IPS DF 6.9 (cell line): Measurements from ENCODE around the gene C10orf53.
A peak's percentile ranks its signal among the peaks of the same experiment; 100 is the strongest.
"Not testable (repeated sequence)": the region's sequence is repeated elsewhere in the genome, so short reads cannot be mapped to it uniquely, and the experiment has no call there.

Source experiments
- DNase-seq: peaks from one replicate; pipeline ENCODE4 v3.0.0-alpha.2; 2013; ENCODE audit warnings: low read depth, low spot score
- H3K27ac ChIP-seq: one replicate; pipeline ENCODE4 v1.5.1; 2013; ENCODE audit warnings: low read length, control low read depth
- H3K27me3 ChIP-seq: 2 replicates; pipeline ENCODE4 v1.6.1; 2013; ENCODE audit warnings: mild to moderate bottlenecking, low read length; ENCODE audit not compliant: control insufficient read depth, insufficient read depth
- H3K36me3 ChIP-seq: 2 replicates; pipeline ENCODE4 v1.6.1; 2013; ENCODE audit warnings: low read length; ENCODE audit not compliant: control insufficient read depth, insufficient read depth
- H3K4me1 ChIP-seq: 2 replicates; pipeline ENCODE4 v1.6.1; 2013; ENCODE audit warnings: low read length; ENCODE audit not compliant: control insufficient read depth, insufficient read depth
- H3K4me3 ChIP-seq: 2 replicates; pipeline ENCODE4 v1.5.1; 2013; ENCODE audit warnings: mild to moderate bottlenecking, low read length
- H3K9me3 ChIP-seq: 2 replicates; pipeline ENCODE4 v1.6.1; 2013; ENCODE audit warnings: low read length, inconsistent platforms; ENCODE audit not compliant: control insufficient read depth, insufficient read depth
- WGBS: extraction: QIAGEN DNeasy Blood & Tissue Kit; methylation state at CpG from one replicate; pipeline ENCODE4 v1.1.7; 2013; ENCODE audit warnings: mixed read lengths, missing lambda C conversion rate; ENCODE audit not compliant: insufficient read length, insufficient coverage; 5-methylcytosine and 5-hydroxymethylcytosine counted together

C10orf53 gene

GRCh38 chr10:49664842-49665355, 14.6 kb upstream of the C10orf53 start:
- Histone ChIP-seq H3K4me3 (no peak overlapping the region), H3K27me3 (peaks cover 3% of the 10 kb centered on the region; the same call in 1 of the 2 replicates), H3K36me3 (no peaks in the 10 kb centered on the region), H3K4me1 (no peaks in the 10 kb centered on the region), H3K9me3 (no peaks in the 10 kb centered on the region), H3K27ac (no peak overlapping the region)
- no peak for DNase-seq
- WGBS: no CpG with 5 or more reads among the region's 4 CpGs

- Histone ChIP-seq H3K27ac (no peak overlapping the region), H3K4me3 (no peak overlapping the region), H3K27me3 (no peaks in the 10 kb centered on the region; the same call in 1 of the 2 replicates), H3K9me3 (no peaks in the 10 kb centered on the region), H3K4me1 (no peaks in the 10 kb centered on the region), H3K36me3 (no peaks in the 10 kb centered on the region)
- WGBS: no CpG with 5 or more reads among the region's 2 CpGs
- DNase-seq: no peak
These were observed 13.3 kb upstream of the C10orf53 start for GRCh38 chr10:49666054-49666615.

- Histone ChIP-seq H3K4me1 (no peaks in the 10 kb centered on the region), H3K9me3 (no peaks in the 10 kb centered on the region), H3K27ac (no peak overlapping the region), H3K27me3 (no peaks in the 10 kb centered on the region; the same call in 1 of the 2 replicates), H3K4me3 (no peak overlapping the region), H3K36me3 (no peaks in the 10 kb centered on the region)
- no peak for DNase-seq
- WGBS: no CpG with 5 or more reads among the region's 5 CpGs
These were observed 12.8 kb upstream of the C10orf53 start for GRCh38 chr10:49666685-49667084.

GRCh38 chr10:49667991-49668390, 11.5 kb upstream of the C10orf53 start:
- H3K27me3 ChIP-seq: no peaks in the 10 kb centered on the region
- DNase-seq: no peak
- no peaks in the 10 kb centered on the region for H3K4me1 ChIP-seq
- H3K36me3 ChIP-seq: no peaks in the 10 kb centered on the region
- H3K4me3 ChIP-seq: no peak overlapping the region
- no peaks in the 10 kb centered on the region for H3K9me3 ChIP-seq
- no CpG with 5 or more reads among the region's 2 CpGs for WGBS
- H3K27ac ChIP-seq: no peak overlapping the region

- H3K27me3 ChIP-seq: no peaks in the 10 kb centered on the region
- H3K36me3 ChIP-seq: no peaks in the 10 kb centered on the region
- H3K4me1 ChIP-seq: no peaks in the 10 kb centered on the region
- no CpG with 5 or more reads among the region's 6 CpGs for WGBS
- DNase-seq: no peak
- H3K4me3 ChIP-seq: no peak overlapping the region
- H3K27ac ChIP-seq: no peak overlapping the region
- no peaks in the 10 kb centered on the region for H3K9me3 ChIP-seq
These were observed 10.8 kb upstream of the C10orf53 start for GRCh38 chr10:49668684-49669083.

- Histone ChIP-seq H3K9me3 (no peaks in the 10 kb centered on the region), H3K36me3 (no peaks in the 10 kb centered on the region), H3K4me3 (peak overlapping the region; percentile 4; the same call in 1 of the 2 replicates), H3K4me1 (peaks cover 2% of the 10 kb centered on the region; the same call in 1 of the 2 replicates), H3K27me3 (peaks cover 12% of the 10 kb centered on the region), H3K27ac (no peak overlapping the region)
- WGBS: no CpG with 5 or more reads among the region's 19 CpGs
- DNase-seq: no peak
These were observed 498 bp upstream of the C10orf53 start for GRCh38 chr10:49678827-49679479.

- H3K36me3 ChIP-seq, H3K27ac ChIP-seq, H3K4me3 ChIP-seq, H3K4me1 ChIP-seq, H3K9me3 ChIP-seq, DNase-seq: not testable (repeated sequence)
- WGBS: no CpG with 5 or more reads among the region's 5 CpGs
- peaks cover 13% of the 10 kb centered on the region for H3K27me3 ChIP-seq
These were observed 3.0 kb downstream of the C10orf53 start for GRCh38 chr10:49682449-49682848.

GRCh38 chr10:49682879-49683278, 3.4 kb downstream of the C10orf53 start:
- Histone ChIP-seq H3K4me1 (peaks cover 2% of the 10 kb centered on the region; the same call in 1 of the 2 replicates), H3K27me3 (peaks cover 16% of the 10 kb centered on the region), H3K4me3 (no peak overlapping the region), H3K27ac (no peak overlapping the region), H3K36me3 (no peaks in the 10 kb centered on the region), H3K9me3 (no peaks in the 10 kb centered on the region)
- no peak for DNase-seq
- no CpG with 5 or more reads among the region's 2 CpGs for WGBS

GRCh38 chr10:49686651-49687050, 7.2 kb downstream of the C10orf53 start:
- peaks cover 6% of the 10 kb centered on the region for H3K4me1 ChIP-seq
- no peak overlapping the region for H3K27ac ChIP-seq
- H3K4me3 ChIP-seq: no peak overlapping the region
- H3K27me3 ChIP-seq: peaks cover 35% of the 10 kb centered on the region
- no peak for DNase-seq
- no CpG with 5 or more reads among the region's 4 CpGs for WGBS
- no peaks in the 10 kb centered on the region for H3K36me3 ChIP-seq
- no peaks in the 10 kb centered on the region for H3K9me3 ChIP-seq

GRCh38 chr10:49688261-49688846, 8.9 kb downstream of the C10orf53 start:
- no peak overlapping the region for H3K4me3 ChIP-seq
- H3K27me3 ChIP-seq: peaks cover 46% of the 10 kb centered on the region
- no CpG with 5 or more reads among the region's 8 CpGs for WGBS
- peaks cover 7% of the 10 kb centered on the region for H3K4me1 ChIP-seq
- no peaks in the 10 kb centered on the region for H3K9me3 ChIP-seq
- no peak overlapping the region for H3K27ac ChIP-seq
- DNase-seq: no peak
- no peaks in the 10 kb centered on the region for H3K36me3 ChIP-seq
